WERI-Rb-1 (cell line): Measurements from ENCODE around the gene OTP.
A peak's percentile ranks its signal among the peaks of the same experiment; 100 is the strongest.

ENCODE experiments used
- DNase-seq: peaks from one replicate; pipeline ENCODE4 v3.0.0-alpha.2; 2020
- H3K27ac ChIP-seq: fragments of 250-450 bp; sonication (Bioruptor Pico); 2 replicates; pipeline ENCODE4 v1.5.1; 2020; ENCODE audit warnings: mild to moderate bottlenecking, moderate library complexity
- H3K27me3 ChIP-seq: fragments of 250-450 bp; sonication (Bioruptor Pico); 2 replicates; pipeline ENCODE4 v1.5.1; 2021; ENCODE audit warnings: mild to moderate bottlenecking, low read depth, moderate library complexity; ENCODE audit not compliant: insufficient read depth, severe bottlenecking
- H3K36me3 ChIP-seq: fragments of 250-450 bp; sonication (Bioruptor Pico); 2 replicates; pipeline ENCODE4 v1.5.1; 2020; ENCODE audit warnings: mild to moderate bottlenecking, moderate library complexity
- H3K4me3 ChIP-seq: 2 replicates; pipeline ENCODE4 v1.5.1; 2011; ENCODE audit warnings: low read depth, mild to moderate bottlenecking, control low read depth, low read length
- H3K9me3 ChIP-seq: fragments of 250-450 bp; sonication (Bioruptor Pico); 2 replicates; pipeline ENCODE4 v1.5.1; 2021; ENCODE audit warnings: mild to moderate bottlenecking, moderate library complexity; ENCODE audit not compliant: severe bottlenecking
- TF ChIP-seq, protein P1 (sequence below): IDR thresholded peaks from 2 replicates; pipeline ENCODE4 v1.5.1; 2011; ENCODE audit warnings: low read depth, mild to moderate bottlenecking, control low read depth, inconsistent platforms, low read length

The OTP gene

DNA sequence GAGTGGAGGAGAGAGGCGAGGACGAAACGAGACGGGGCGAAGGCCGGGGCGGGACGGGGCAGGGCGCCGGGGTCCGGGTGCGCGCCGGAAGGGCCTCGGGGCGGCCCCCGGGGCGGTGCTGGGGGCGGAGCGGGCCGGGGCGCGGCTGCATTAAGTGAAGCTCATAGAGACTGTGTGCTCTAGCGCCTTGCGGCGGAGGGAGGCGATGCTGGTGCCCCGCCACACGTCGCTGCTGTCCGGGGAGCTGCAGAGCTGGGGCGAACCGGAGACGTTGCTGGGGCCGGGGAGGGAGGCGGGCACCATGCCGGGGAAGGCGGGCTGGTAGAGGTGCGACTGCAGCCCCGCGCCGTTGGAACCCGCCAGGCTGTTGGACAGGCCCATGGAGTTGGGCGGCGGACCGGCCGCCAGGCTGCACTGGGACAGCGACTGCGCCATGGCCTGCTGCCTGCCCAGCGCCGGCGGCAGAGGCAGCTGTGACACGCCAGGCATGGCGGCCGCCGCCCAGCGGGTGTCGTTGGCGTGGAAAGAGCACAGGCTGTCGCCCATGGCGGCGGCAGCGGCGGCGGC is 8.3 kb downstream of the OTP start:
- H3K9me3 ChIP-seq: no peaks in the 10 kb centered on the region
- no peaks in the 10 kb centered on the region for H3K27me3 ChIP-seq
- peak; percentile 89 for DNase-seq
- peak overlapping the region; percentile 67 for H3K4me3 ChIP-seq
- H3K27ac ChIP-seq: peak overlapping the region; percentile 82
- TF ChIP-seq, protein P1, sequence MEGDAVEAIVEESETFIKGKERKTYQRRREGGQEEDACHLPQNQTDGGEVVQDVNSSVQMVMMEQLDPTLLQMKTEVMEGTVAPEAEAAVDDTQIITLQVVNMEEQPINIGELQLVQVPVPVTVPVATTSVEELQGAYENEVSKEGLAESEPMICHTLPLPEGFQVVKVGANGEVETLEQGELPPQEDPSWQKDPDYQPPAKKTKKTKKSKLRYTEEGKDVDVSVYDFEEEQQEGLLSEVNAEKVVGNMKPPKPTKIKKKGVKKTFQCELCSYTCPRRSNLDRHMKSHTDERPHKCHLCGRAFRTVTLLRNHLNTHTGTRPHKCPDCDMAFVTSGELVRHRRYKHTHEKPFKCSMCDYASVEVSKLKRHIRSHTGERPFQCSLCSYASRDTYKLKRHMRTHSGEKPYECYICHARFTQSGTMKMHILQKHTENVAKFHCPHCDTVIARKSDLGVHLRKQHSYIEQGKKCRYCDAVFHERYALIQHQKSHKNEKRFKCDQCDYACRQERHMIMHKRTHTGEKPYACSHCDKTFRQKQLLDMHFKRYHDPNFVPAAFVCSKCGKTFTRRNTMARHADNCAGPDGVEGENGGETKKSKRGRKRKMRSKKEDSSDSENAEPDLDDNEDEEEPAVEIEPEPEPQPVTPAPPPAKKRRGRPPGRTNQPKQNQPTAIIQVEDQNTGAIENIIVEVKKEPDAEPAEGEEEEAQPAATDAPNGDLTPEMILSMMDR: peak; percentile 46
- no peaks in the 10 kb centered on the region for H3K36me3 ChIP-seq

DNA sequence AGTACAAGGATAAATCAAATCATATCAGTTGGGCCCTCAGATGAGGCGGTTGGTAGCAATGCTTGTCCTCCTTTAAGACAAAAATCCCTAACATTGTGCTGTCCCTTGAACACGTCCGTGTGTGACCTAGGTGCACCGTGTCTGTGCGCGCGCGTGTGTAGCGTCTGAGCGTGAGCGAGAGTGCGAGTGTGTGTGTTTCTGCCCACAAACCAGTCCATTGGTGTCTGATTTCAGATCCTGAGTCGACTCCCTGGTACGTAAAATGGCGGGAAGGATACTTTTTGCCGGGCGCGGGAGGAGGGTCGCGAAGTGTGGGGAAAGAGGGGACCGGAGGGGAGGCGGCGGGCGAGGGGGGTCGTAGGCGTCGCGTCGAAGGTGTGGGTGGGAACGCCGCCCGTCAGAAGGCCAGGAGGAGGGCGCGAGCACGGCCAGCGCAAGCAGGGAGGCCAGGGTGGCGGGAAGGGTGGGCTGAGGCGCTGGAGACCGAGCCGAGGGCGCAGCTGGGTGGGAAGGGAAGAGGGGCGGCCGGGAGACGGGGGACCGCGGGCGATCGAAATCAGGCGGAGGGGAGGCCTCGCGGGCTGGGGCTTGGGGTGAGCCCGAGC is 8.9 kb downstream of the OTP start:
- Histone ChIP-seq H3K9me3 (no peaks in the 10 kb centered on the region), H3K27ac (no peak overlapping the region), H3K27me3 (no peaks in the 10 kb centered on the region), H3K36me3 (no peaks in the 10 kb centered on the region), H3K4me3 (no peak overlapping the region)
- no peak for DNase-seq
- TF ChIP-seq, protein P1: no peak

DNA sequence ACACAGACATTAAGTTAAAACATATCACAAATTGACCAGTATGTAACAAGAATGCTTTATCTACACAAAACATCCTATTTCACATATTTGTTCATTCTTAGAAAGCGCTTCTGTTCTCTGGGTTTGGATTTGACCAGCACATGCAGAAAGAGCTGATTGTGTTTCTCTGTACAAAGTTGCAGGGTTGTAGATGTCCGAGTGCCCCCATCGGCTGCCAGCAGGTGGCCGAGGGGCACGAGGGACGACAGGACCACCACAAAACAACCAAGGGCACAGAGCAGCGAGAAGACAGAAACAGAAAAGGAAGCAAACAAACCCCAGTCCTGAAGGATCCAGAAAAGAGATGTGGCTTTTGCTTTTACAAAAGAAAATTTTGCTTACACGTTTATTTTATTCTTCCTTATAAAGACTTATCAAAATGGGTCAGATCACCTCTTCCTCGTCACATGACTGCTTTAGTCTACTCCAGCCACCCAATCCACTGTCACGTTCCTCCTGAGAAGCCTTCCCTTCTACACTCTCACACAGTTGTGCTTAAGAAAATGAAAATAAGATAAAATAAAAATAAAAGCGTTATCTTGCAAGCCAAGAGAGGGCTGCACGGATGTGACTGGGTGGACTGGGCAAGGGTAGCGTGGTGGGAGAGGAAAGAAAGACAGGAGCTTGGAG is 9.5 kb downstream of the OTP start:
- Histone ChIP-seq H3K4me3 (no peak overlapping the region), H3K27me3 (no peaks in the 10 kb centered on the region), H3K9me3 (no peaks in the 10 kb centered on the region), H3K36me3 (no peaks in the 10 kb centered on the region), H3K27ac (no peak overlapping the region)
- DNase-seq: no peak
- TF ChIP-seq, protein P1: peak; percentile 18; the same call in 1 of the 2 replicates

DNA sequence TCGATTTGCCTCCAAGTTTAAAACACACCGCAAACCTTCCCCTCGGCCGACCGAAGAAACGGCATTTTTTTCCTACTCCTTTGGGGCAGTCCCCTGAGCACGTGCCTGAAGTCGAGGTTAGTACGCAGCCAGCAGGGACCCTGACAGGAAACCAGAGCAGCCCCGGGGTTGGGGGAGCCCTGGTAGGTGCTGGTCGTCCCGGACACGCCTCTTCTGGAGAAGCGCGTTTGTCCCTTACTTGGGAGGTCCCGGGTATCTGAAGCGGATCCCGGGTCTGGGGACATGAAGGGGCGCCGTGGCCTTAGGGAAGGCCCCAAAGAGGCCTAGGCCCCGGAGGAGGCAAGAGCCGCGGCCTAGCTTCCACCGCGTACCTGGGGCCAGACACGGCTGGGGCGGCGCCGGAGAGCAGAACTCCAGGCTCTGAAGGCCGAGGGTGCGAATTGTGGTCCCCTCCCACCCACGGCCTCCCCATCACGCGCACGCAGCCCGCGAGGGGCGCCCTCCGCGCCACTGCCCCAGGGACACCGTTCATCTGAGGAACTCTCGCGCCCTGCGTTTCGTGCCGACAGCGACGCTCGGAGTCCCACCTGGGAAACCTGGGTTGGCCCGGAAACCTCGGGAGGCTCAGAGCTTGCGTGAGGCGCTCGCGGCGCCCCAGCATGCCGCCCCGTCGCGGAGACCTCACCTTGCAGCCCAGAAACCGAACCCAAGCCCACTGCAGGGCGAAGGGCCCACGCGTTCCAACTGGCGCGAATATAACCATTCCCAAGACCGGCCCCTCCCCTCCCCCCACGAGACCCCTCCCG is 10.4 kb downstream of the OTP start:
- DNase-seq: no peak
- Histone ChIP-seq H3K27me3 (no peaks in the 10 kb centered on the region), H3K9me3 (no peaks in the 10 kb centered on the region), H3K27ac (no peak overlapping the region), H3K4me3 (no peak overlapping the region), H3K36me3 (no peaks in the 10 kb centered on the region)
- TF ChIP-seq, protein P1: no peak

DNA sequence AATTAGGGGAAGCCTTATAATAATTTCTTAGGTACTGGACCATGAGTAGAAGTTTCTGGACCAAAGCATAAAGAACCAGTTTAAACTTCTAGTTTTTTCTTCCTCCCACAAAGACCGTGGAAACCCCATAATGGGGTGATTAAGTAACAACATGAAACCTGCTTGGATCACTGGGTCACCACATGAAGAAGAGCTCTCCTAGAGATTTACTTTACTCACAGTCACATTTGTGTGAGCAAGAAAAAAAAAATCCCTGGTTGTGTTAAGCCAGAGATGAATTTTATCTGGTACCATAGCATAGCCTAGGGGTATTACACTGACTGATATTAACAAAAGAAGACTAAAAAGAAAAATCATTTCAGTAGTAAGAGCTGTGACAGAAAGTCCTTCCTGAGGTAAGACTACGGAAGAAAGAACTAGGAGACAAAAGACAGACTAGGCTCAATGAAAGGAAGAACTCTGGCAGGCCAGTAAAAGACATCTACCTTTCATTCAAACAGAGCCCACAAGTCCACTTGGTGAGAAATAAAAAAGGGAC is 15.2 kb downstream of the OTP start:
- TF ChIP-seq, protein P1: no peak
- no peaks in the 10 kb centered on the region for H3K27me3 ChIP-seq

More for the DNA sequence above, 15.2 kb downstream of the OTP start:
- Histone ChIP-seq H3K4me3 (no peak overlapping the region), H3K9me3 (no peaks in the 10 kb centered on the region), H3K27ac (no peak overlapping the region), H3K36me3 (no peaks in the 10 kb centered on the region)
- DNase-seq: no peak
